T-helper 9 cell (primary cell): ENCODE results near the gene CBLC.

Experiments used
- DNase-seq: peaks from one replicate; pipeline ENCODE4 v3.0.0-alpha.2; 2020

The CBLC gene

DNA sequence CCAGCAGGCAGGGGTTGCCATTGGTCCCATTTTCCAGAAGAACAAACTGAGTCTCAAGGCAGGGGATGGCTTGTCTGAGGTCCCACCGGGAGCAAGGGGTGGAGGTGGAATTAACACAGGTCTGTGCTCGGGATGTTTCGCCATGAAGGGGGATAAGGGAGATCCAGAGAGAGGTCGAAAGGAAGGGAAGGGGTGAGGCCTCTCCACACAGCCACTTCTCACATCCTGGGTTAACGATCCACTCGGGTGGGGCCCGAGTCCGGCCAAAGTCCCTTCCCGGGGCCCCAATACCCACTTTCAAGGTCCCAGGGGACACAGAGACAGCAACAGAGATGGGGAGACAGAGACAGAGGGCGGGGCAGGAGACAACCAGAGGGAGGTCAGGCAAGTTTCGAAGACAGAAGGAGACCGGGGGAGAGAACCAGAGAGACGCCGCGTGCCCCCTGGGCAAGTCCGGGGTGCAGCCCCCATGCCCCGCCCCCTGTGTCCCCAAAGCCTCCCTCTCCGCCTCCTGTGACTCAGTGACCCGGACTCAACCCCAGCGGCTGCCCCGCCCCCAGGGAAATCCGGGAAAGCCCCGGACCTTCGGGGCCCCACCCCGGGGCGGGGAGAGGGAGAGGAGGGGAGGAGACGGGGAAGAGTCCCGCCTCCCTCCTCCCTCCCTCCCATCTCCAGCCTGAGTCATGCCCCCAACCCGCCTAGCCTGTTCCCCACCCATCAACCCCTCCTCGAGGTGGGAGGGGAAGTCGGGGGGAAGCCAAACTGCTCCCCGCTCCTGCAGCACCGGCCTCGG, 30.5 kb upstream of the CBLC start:
- DNase-seq: peak; percentile 93

DNA sequence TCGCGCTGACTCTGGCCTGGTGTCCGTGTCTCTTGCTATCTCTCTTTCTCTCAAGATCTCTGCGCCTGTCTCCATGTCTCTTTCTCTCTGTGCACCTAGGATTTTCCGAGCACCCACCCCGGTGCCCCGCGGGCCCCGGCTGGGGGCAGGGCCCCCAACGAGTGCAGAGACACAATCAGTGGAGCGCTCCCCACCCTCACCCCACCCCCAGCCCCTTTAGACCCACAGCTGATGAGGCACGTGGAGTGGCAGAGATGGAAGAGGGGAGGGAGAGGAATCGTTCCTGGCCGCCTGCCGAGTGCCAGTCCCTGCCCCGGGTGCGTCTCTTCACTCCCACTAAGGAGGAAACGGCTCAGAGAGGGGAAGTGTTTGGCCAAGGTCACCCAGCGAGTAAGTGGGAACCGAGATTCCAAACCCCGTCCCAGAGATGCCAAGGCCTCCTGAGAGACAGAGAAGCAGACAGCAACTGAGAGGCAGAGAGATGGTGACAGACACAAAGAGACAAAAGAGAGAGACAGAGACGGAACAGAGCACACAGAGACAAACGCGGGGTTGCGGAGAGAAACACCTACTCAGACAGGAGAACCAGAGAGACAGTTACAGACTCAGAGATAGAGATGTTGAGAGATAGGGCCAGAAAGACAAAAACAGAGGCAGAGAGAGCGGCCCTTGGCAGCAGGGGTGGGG, 29.8 kb upstream of the CBLC start:
- no peak for DNase-seq

DNA sequence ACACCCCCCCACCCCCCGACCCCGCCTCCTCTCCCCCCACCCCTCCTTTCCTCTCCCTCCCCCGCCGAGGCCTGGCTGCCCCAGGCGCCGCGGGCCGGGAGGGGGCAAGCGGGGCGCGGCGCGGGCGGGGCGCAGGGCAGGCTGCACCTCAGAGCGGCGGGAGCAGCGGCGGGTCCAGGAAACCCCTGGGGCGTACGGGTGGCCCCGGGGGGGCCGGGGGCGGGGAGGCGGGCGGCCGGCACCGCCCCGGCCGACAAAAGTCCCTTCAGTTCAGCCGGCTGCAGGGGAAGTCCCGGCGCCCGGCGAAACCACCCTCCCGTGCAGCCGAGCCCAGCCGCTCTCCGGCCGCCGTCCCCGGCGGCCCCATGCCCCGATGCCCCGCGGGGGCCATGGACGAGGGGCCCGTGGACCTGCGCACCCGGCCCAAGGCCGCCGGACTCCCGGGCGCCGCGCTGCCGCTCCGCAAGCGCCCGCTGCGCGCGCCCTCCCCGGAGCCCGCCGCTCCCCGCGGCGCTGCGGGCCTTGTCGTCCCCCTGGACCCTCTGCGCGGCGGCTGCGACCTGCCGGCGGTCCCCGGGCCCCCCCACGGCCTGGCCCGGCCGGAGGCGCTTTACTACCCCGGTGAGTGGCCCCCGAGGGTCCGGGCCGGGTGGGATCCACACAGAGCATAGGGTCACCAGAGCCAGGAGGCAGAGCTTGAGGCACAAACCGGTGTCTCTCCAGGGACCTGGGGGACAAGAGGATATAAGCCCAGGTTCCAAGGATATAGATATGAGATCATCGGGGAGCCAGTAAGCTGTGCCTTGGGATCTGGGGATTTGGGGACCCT, 29.1 kb upstream of the CBLC start, which contains the start of gene BCL3:
BCL3 (plus strand) TSS at position 283 of the 829 bp plus-strand sequence; CDS start at position 366, 83 bp downstream.
- peak; percentile 72 for DNase-seq

DNA sequence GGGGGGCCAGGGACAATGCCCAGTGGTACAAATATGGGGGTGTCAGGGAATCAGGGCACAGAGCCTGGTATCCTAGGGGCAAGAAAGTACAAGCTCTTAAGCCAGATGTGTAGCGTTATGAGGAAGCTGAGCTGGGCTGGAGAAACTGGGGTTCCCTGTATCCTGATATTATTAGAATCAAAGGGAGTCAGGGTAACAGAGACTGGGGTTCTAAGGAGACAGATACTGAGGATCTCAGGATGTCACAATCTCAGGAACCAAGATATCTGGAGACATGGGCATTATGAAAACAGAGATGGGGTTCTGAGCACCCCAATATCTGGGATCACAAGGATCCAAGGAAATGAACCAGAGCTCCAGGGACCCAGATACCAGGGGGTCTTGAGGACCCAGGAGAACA, 28.4 kb upstream of the CBLC start:
- no peak for DNase-seq

DNA sequence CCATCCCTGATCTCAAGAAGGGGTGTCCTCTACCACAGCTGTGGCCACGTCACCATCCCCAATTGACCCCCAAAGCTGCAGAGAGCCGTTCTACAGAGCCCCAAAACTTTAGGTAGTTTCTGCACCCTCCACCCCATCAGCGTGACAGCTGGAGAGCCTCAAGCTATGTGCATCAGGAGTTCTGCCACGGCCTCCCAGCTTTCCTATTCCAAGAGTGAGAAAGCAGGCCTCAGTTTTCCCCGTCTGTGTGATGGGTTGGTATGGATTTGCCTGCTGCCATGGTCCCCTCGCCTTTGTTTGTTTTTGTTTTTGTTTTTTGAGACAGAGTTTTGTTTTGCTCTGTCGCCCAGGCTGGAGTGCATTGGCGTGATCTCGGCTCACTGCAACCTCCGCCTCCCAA, 27.7 kb upstream of the CBLC start:
- DNase-seq: no peak

DNA sequence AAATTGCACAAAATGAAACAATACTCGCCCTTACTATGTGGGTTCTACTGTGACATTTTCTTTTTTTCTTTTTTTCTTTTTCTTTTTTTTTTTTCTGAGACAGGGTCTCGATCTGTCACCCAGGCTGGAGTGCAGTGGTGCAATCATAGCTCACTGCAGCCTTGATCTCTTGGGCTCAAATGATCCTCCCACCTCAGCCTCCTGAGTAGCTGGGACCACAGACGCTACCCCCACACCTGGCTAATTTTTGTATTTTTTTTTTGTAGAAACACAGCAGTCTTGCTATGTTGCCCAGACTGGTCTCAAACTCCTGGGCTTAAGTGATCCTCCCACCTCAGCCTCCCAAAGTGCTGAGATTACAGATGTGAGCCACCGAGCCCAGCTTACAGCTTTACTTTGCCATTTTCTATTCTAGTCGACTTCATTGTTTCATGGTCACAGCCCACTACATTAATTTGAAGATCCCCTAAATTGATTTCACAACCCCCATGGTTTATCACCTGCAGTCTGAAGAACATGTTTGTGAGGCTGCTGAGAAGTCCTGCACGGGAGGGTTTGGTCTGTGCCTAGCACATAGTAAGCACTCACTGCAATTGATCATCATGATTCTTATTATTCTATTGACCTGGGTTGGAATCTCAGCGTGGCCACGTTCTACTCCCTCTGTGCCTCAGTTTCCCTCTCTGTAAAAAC, 25.4 kb upstream of the CBLC start:
- no peak for DNase-seq

DNA sequence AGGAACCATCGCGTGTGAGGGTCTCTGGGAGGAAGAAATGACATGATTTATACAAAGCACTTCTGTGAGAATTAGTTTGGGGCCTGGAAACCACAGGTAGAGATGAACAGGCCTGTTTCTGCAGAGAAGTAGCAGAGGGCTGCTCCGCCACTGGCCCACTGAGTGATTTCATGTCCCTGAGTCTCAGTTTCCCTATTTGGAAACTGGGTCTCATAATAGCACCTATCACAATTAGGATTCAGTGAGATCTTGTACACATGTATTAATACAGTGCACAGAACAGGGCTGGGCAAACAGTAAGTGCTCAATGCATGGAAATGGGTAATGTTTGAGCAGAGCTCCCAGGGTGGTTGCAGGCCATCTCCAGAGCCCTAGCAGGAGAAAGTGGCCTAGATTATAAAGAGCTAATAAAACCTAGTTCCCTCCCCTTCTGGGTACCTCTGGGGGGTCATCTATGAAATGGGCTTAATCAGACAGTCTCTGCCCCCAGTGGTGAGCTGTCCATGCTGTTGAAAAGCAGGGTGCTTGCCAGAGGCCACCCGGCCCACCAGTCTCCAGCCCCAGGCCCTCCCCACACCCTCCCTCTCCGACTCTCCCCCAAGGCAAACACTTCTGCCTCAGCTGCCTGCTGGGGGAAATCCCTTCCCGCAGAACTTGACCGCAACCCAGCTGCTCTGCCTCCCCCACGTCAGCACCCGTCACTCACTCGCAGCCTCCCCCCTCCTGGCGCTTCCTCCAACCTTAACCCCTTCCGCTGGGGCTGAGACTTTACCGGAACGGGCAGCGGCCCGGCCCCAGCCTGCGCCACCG, 24.7 kb upstream of the CBLC start:
- peak; percentile 92 for DNase-seq

DNA sequence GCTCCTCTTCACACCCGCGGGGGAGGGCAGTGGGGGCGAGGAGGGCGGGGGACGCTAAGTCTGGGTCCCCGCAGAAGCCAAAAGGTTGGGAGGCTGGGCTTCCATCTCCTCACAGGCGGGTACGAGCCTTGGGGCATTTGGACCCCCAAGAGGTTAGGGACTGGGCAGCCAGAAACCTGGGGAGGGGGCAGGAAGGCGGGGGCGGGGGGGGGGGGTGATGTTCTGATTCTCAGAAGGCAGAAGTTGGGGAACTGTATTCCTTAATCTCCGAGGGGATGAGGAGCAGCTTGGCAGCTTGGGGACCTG, 24.1 kb upstream of the CBLC start:
- no peak for DNase-seq

DNA sequence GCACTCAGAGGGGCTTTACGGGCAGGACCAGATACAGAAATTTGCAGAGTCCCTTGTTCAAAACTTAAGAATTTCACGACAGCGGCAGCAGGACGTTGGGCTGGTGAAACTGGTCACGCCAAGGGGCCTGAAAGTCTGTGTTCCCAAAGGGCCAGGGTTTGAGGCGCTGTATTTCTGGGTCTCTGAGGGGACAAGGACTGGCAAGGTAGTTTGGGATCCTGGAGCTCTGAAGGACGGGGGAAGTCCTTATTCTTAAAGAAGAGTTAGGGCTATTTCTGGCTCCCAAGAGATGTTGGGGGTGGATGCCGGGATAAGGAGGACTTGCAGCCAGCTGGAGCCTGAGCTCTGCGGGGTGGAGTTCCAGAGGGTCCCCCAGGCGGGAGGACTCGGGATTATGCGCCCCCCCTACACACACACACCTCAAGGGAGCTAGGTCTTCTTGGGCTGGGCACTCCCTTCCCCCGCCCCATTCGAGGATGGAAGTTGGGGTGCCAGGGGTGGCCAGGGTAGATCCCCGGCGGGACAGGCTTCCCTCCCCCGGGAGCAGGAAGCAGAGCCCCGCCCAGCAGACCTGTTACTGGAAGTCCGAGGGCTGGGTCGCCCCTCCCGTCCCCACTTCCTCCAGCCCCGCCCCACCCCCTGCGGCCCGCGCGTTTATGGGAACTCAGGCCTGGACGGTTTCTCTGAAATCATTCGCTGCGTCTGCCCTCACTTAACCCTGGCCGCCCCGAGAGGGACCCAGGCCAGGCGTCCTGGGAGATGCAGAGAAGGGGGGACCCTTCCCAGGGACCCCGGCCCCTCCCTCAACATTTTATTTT, 23.5 kb upstream of the CBLC start:
- DNase-seq: peak; percentile 37

DNA sequence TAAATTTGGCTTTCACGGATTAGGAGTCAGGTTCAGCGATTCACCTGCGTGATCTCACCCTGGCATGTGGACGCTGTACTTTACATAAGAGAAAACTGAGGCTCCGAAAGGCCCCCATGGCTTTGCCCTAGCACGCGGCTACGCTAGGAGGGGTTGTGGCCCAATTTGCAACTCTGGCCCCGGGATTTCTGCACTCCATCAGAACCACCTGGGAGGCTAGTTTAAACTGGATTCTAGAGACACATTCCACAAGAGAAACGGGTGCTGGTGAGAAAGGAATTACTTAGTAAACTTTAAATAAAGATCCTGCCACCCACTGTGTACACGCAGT, 23.0 kb upstream of the CBLC start:
- no peak for DNase-seq

DNA sequence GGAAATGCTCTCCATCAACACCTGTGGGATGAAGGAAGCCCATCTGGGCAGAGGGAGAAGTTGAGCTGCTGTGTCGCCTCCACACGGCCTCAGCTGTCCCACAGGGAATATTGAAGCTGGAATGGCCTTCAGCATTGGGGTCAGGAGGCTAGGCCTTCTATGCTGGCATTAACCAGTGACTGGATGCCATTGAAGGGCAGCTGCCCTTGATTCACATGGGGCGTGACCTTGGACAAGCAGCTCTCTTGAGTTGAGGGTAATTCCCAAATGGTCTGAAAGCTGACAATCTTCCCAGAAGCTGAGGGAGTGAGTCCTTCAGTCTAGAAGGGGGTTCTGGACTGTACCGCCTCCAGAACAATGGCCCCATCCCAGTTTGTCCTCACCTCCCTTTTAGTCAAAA, 22.5 kb upstream of the CBLC start:
- no peak for DNase-seq

DNA sequence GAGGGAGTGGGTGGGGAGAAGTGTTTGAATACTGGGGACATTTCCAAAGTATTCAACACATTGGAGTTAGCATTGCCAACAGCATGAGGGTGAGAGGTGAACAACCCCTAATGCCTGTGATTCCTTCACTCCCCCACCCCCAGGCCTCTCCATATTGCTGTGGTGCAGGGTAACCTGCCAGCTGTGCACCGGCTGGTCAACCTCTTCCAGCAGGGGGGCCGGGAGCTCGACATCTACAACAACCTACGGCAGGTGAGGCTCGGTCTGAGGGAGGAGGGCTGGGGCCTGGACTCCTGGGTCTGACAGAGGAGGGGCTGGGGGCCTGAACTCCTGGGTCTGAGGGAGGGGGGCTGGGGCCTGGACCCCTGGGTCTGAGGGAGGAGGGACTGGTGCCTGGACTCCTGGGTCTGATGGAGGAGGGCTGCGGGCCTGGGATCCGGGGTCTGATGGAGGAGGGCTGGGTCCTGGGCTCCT, 21.6 kb upstream of the CBLC start:
- no peak for DNase-seq

DNA sequence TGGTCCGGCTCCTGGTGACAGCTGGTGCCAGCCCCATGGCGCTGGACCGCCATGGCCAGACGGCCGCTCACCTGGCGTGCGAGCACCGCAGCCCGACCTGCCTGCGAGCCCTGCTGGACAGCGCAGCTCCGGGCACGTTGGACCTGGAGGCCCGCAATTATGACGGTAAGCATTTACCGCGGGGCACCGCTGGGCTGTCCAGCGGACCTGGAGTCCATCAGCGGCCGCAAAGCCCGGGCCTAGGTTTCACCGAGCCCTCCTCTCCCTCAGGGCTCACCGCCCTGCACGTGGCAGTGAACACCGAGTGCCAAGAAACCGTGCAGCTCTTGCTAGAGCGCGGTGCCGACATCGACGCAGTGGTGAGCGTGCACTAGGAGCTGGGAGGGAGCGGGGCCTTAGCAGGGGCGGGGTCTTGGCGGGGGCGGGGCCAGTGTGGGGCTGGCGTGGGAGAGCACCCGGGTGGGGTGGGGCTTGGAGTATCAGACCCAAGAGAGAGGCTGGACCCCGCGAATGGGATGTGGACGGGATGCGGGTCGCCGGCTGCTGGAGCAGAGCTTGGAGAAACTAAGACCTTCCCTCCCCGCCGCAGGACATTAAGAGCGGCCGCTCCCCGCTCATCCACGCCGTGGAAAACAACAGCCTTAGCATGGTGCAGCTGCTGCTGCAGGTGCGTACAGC, 20.5 kb upstream of the CBLC start:
- DNase-seq: no peak

DNA sequence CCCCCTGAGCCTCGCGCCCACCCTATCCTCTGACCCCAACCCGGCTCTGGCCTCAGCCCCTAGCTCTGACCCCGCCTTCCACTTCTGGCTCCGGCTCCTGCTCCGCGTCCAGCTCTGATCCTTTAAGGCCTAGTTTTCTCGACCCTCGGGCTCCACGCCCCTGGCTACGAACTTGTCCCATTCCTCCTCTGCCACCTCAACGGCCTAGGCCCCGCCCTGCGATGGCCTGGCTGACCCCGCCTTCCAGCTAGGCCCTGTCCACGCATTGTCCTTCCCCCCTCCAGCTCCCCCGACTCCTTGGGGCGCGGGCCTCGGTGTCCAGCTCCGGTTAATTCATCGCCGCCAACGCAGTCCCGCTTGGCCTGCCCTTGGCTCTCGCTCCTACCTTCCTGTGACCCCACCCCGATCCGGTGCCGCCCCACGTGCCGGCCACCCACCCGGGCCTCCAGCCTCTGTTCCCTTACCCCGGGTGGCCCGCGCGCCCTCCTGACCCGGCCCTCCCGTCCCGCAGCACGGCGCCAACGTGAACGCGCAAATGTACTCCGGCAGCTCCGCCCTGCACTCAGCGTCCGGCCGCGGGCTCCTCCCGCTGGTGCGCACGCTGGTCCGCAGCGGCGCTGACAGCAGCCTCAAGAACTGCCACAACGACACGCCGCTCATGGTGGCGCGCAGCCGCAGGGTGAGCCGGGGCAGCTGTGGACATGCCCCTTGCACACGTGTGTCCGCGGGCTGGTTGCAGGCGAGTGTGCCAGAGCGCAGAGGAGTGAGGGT, 19.8 kb upstream of the CBLC start:
- DNase-seq: no peak

DNA sequence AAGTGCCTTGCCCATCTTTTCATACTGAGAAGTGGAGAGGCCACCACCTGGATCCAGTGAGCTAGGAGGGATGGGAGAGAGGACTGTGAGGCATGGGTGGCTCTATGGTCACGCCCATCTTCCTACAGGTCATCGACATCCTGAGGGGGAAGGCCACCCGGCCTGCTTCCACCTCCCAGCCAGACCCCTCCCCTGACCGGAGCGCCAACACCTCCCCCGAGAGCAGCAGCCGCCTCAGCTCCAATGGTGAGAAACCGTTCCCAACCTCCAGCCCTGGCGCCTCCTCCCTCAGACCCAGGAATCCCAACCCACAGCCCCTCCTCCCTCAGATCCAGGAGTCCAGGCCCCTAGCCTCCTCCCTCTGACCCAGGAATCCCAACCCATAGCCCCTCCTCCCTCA, 19.1 kb upstream of the CBLC start:
- no peak for DNase-seq

DNA sequence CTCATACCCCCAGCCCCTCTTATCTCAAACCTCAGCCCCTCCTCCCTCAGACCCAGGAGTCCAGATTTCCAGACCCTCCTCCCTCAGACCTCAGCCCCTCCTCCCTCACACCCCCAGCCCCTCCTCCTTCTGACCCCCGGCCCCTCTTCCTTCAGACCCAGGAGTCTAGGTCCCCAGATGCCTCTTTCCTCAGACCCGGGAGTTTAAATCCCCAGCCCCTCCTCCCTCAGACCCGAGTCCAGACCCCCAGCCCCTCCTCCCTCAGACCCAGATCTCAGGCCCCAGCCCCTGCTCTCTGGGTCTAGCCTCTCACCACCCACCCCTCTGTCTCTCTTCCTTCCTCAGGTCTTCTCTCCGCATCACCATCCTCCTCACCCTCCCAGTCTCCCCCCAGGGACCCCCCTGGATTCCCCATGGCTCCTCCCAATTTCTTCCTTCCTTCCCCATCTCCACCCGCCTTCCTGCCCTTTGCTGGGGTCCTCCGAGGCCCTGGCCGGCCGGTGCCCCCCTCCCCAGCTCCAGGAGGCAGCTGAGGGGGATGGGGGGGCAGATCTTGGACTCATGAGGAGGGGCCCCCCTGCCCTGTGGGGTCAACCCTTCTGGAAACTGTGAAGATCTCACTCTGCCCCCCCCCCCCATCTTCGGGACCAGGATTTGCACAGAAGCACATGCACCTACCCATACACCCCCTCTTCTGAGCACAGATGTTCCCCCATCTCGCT, 18.4 kb upstream of the CBLC start:
- no peak for DNase-seq

DNA sequence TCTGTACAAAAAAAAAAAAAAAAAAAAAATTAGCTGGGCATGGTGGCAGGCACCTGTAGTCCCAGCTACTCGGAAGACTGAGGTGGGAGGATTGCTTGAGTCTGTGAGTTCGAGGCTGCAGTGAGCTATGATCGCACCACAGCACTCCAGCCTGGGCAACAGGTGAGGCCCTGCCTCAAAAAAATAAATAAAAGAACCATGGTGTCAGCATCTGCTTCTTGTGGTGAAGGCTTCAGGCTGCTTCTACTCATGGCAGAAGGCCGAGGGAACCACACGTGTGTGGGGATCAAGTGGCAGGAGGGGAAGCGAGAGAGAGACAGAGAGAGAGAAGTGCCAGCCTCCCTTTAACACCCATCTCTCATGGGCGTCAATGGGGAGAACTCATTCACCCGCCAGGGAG, 15.7 kb upstream of the CBLC start:
- no peak for DNase-seq

DNA sequence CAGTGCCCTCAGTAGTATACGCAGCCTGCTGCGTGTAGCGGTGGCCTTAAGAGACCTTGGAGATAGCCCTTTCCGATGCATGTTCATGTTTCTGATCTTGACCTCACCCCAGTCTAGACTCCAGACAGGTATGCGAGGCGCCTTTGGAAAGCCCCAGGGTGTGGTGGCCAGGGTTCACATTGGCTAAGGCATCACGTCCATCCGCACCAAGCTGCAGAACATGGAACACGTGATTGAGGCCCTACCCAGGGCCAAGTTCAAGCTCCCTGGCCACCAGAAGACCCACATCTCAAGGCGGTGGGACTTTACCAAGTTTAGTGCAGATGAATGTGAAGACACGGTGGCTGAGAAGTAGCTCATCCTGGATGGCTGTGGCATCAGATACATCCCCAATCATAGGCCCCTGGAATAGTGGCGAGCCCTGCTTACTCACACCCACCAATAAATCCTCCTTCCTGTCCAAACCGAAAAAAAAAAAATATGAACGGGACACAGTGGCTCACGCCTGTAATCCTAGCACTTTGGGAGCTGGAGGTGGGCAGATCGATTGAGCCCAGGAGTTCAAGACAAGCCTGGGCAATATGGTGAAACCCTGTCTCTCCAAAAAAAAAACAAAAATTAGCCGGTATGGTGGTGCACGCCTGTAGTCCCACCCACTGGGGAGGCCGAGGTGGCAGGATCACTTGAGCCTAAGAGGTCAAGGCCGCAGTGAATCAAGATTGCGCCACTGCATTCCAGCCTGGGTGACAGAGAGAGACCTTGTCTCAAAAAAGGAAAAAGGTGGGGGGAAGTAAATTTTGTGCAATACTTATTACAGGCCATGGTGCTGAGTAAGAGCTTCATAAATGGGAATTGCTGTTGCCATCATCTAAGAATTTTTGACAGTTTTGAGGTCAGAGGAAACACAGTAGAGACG, 12.4 kb upstream of the CBLC start:
- DNase-seq: no peak
